Smooth muscle cell (in vitro differentiated cells): ENCODE measurements around the gene GLIS1. TPM values are rescaled to one million over a fixed set of nuclear protein-coding genes. Genes with fewer than 3 reads are reported as not detected.

Source experiments
- DNase-seq: peaks from one replicate; lab custom pipeline; 2025; ENCODE audit not compliant: unreplicated experiment; lab: John Stamatoyannopoulos, UW
- H2AFZ ChIP-seq: fragments of 200-600 bp; sonication (generic); 2 replicates; pipeline ENCODE4 v1.6.0; 2016; ENCODE audit warnings: antibody characterized with exemption, low read depth, mild to moderate bottlenecking
- H3F3A ChIP-seq: fragments of 200-600 bp; sonication (generic); 2 replicates; pipeline ENCODE4 v1.6.0; 2017; ENCODE audit warnings: antibody characterized with exemption, low read depth
- H3K27ac ChIP-seq: fragments of 200-600 bp; sonication (generic); 2 replicates; pipeline ENCODE4 v1.5.1; 2016; ENCODE audit warnings: low read depth, mild to moderate bottlenecking
- H3K27me3 ChIP-seq: fragments of 200-600 bp; sonication (generic); 2 replicates; pipeline ENCODE4 v1.6.1; 2016; ENCODE audit warnings: low read depth, mild to moderate bottlenecking
- H3K36me3 ChIP-seq: fragments of 200-600 bp; sonication (generic); 2 replicates; pipeline ENCODE4 v1.5.1; 2016; ENCODE audit warnings: low read depth
- H3K4me1 ChIP-seq: fragments of 200-600 bp; sonication (generic); 2 replicates; pipeline ENCODE4 v1.5.1; 2016; ENCODE audit warnings: low read depth
- H3K4me2 ChIP-seq: fragments of 200-600 bp; sonication (generic); 2 replicates; pipeline ENCODE4 v1.6.0; 2016; ENCODE audit warnings: mild to moderate bottlenecking
- H3K4me3 ChIP-seq: fragments of 200-600 bp; sonication (generic); 2 replicates; pipeline ENCODE4 v1.5.1; 2016; ENCODE audit warnings: mild to moderate bottlenecking
- H3K79me2 ChIP-seq: fragments of 200-600 bp; sonication (generic); 2 replicates; pipeline ENCODE4 v1.6.0; 2016; ENCODE audit warnings: low read depth, mild to moderate bottlenecking
- H3K9ac ChIP-seq: fragments of 200-600 bp; sonication (generic); 2 replicates; pipeline ENCODE4 v1.6.0; 2016; ENCODE audit warnings: low read depth
- H3K9me3 ChIP-seq: fragments of 200-600 bp; sonication (generic); replicated peaks from 2 replicates; pipeline ENCODE4 v1.5.1; 2016; ENCODE audit warnings: low read depth
- H4K20me1 ChIP-seq: fragments of 200-600 bp; sonication (generic); 2 replicates; pipeline ENCODE4 v1.6.0; 2016; ENCODE audit warnings: low read depth
- WGBS: methylation state at CpG from one replicate; pipeline ENCODE4 v1.1.7; 2016; ENCODE audit warnings: low lambda C conversion rate; 5-methylcytosine and 5-hydroxymethylcytosine counted together
- polyA plus RNA-seq: library from polyadenylated mRNA; unstranded; fragments of >200 nt; fragmentation: Nextera tagmentation; extraction: Ambion mirVana; gene quantifications from 2 replicates; pipeline ENCODE4 v1.2.1, GENCODE V29; 2016
- total RNA-seq: library from RNA; depleted of rRNA; stranded (reverse); fragments of >200 nt; gene quantifications from 2 replicates; pipeline ENCODE4 v1.2.3, GENCODE V29; 2014
- TF ChIP-seq, protein P1 (sequence below): fragments of 200-600 bp; sonication (generic); IDR thresholded peaks from 2 replicates; pipeline ENCODE4 v1.5.1; 2017; ENCODE audit warnings: borderline replicate concordance, mild to moderate bottlenecking, antibody characterized with exemption; ENCODE audit not compliant: insufficient read depth, poor library complexity, severe bottlenecking

Gene GLIS1
- total and polyA plus RNA-seq, 2 experiments from 2014 or later = 0.36 to 4.9 TPM

DNA sequence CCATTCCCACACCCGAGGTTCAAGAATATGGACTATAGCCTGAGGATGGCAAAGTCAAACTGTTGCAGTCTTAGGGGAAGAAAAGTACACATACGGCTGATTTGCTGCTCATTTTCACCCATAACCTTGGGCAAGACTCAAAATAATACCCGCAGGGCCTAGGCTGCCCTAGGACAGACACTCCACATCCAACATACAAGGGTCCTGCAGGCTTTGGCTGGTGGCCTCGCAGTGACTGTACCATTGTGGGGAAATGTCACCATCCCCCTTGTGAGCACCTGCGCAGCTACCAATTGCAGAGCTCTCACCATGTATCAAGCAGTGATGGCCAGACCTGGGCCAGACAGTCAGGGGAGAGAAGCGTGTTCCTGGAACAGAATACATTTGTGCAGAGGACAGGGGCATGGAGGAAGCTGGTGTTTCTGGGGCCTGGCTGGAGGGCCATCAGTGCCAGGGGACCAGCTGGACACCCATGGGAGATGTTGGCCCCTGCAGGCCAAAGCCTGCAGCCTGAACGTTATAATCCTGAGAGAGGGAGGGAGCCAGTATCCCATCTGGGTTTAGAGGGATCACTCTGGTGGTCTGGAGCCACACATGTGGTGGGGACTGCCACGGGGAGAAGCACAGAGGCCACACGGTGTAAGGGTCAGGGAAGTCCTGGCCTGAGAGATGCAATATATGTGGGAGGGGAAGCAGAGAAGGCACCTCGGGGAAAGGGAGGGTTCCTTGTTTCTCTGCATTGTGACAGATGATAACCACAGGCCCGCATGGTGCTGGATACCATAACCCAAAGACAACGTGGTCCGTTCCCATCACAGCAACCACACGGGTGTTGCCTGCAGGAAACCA is 101.2 kb downstream of the GLIS1 start:
- WGBS = 94% methylated on average over 13 of the region's 14 CpGs
- Histone ChIP-seq H3F3A (no peaks in the 10 kb centered on the region), H3K9me3 (no peaks in the 10 kb centered on the region), H3K27me3 (no peaks in the 10 kb centered on the region), H2AFZ (no peak overlapping the region), H3K36me3 (no peaks in the 10 kb centered on the region), H3K9ac (no peak overlapping the region), H3K4me2 (no peak overlapping the region), H4K20me1 (no peaks in the 10 kb centered on the region), H3K79me2 (no peaks in the 10 kb centered on the region), H3K4me3 (no peak overlapping the region), H3K27ac (no peak overlapping the region), H3K4me1 (no peaks in the 10 kb centered on the region)
- DNase-seq = no peak
- TF ChIP-seq, protein P1, sequence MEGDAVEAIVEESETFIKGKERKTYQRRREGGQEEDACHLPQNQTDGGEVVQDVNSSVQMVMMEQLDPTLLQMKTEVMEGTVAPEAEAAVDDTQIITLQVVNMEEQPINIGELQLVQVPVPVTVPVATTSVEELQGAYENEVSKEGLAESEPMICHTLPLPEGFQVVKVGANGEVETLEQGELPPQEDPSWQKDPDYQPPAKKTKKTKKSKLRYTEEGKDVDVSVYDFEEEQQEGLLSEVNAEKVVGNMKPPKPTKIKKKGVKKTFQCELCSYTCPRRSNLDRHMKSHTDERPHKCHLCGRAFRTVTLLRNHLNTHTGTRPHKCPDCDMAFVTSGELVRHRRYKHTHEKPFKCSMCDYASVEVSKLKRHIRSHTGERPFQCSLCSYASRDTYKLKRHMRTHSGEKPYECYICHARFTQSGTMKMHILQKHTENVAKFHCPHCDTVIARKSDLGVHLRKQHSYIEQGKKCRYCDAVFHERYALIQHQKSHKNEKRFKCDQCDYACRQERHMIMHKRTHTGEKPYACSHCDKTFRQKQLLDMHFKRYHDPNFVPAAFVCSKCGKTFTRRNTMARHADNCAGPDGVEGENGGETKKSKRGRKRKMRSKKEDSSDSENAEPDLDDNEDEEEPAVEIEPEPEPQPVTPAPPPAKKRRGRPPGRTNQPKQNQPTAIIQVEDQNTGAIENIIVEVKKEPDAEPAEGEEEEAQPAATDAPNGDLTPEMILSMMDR = no peak

DNA sequence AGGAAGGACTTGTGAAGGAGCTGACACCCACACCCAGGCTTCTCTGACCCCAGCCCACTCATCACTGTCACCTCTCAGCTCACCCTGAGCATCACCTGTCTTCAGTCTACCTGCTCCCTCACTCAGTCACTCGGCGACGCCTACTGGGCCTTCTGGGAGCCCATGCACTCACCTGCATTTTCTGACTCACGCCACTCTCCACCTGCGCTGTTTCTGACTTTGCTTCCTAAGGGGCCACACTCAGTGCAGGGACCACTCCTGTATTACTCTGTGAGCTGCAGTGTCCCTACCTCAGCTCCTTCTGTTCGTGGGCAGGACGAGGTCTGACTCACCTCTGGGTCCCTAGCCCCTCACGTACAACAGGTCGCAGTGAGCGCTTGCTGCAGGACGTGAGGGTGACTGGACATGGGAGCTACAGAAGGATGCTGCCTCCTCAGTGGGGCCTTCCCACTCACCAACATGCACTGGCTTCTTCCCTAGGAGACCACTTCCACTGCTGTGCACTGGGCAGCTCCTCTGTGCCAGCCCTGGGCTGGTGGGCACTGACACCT is 102.3 kb downstream of the GLIS1 start:
- no peak overlapping the region for H3K4me3 ChIP-seq
- H3K27ac ChIP-seq = no peak overlapping the region
- H3K36me3 ChIP-seq = no peaks in the 10 kb centered on the region
- H3K9me3 ChIP-seq = no peaks in the 10 kb centered on the region
- H3F3A ChIP-seq = no peaks in the 10 kb centered on the region
- no peak for DNase-seq
- no peaks in the 10 kb centered on the region for H4K20me1 ChIP-seq
- H3K9ac ChIP-seq = no peak overlapping the region
- no peak overlapping the region for H3K4me2 ChIP-seq
- no peaks in the 10 kb centered on the region for H3K4me1 ChIP-seq
- H3K79me2 ChIP-seq = no peaks in the 10 kb centered on the region
- TF ChIP-seq, protein P1 = no peak
- 85% methylated on average over 11 of the region's 11 CpGs for WGBS
- no peaks in the 10 kb centered on the region for H3K27me3 ChIP-seq
- no peak overlapping the region for H2AFZ ChIP-seq

- no peak for DNase-seq
- no peaks in the 10 kb centered on the region for H3K79me2 ChIP-seq
These were observed 104.4 kb downstream of the GLIS1 start for GRCh38 chr1:53634571-53634979.

More at GRCh38 chr1:53634571-53634979, 104.4 kb downstream of the GLIS1 start:
- Histone ChIP-seq H3K9me3 (no peaks in the 10 kb centered on the region), H3K9ac (no peak overlapping the region), H3K4me3 (no peak overlapping the region), H3K36me3 (no peaks in the 10 kb centered on the region), H3K4me2 (no peak overlapping the region), H3K4me1 (no peaks in the 10 kb centered on the region), H3K27me3 (no peaks in the 10 kb centered on the region), H3K27ac (no peak overlapping the region), H4K20me1 (no peaks in the 10 kb centered on the region), H3F3A (no peaks in the 10 kb centered on the region), H2AFZ (no peak overlapping the region)
- TF ChIP-seq, protein P1 = no peak
- WGBS = 75% methylated on average over 10 of the region's 10 CpGs
